Keratinocyte (primary cell): ENCODE measurements around the gene CHCHD6. TPM values are rescaled to one million over a fixed set of nuclear protein-coding genes. Genes with fewer than 3 reads are reported as not detected.

Experiments used
- DNase-seq: peaks from one replicate; pipeline ENCODE4 v3.0.0-alpha.2; 2011; ENCODE audit warnings: low read depth, missing footprints, low spot score
- FAIRE-seq: peaks from 2 replicates; lab custom pipeline; 2011; peaks lifted over from hg19 to GRCh38; lab: Jason Lieb, UNC
- H2AFZ ChIP-seq: 2 replicates; pipeline ENCODE4 v1.6.0; 2012; ENCODE audit warnings: low read length, control low read depth, inconsistent platforms; ENCODE audit not compliant: control insufficient read depth
- H3K27ac ChIP-seq: 2 replicates; pipeline ENCODE4 v1.5.1; 2011; ENCODE audit warnings: low read length; ENCODE audit not compliant: control insufficient read depth, insufficient read depth
- H3K27me3 ChIP-seq: 3 replicates; pipeline ENCODE4 v1.6.0; 2011; ENCODE audit warnings: low read length; ENCODE audit not compliant: control insufficient read depth, insufficient read depth; ENCODE audit errors: extremely low read depth
- H3K36me3 ChIP-seq, 2 experiments: 2 replicates in 1 of 2; 3 replicates in 1 of 2; pipeline ENCODE4 v1.5.1; 2011; ENCODE audit warnings: low read length in 2 of 2, mild to moderate bottlenecking in 1 of 2; ENCODE audit not compliant: control insufficient read depth in 2 of 2, insufficient read depth in 2 of 2; ENCODE audit errors: extremely low read depth in 1 of 2
- H3K4me1 ChIP-seq: 3 replicates; pipeline ENCODE4 v1.5.1; 2011; ENCODE audit warnings: low read length; ENCODE audit not compliant: control insufficient read depth, insufficient read depth; ENCODE audit errors: extremely low read depth
- H3K4me2 ChIP-seq: 3 replicates; pipeline ENCODE4 v1.6.0; 2011; ENCODE audit warnings: low read depth, low read length; ENCODE audit not compliant: control insufficient read depth, insufficient read depth; ENCODE audit errors: extremely low read depth
- H3K4me3 ChIP-seq, 3 experiments: fragments of 200-600 bp in 1 of 3; sonication (generic) in 1 of 3; 2 replicates in 2 of 3; 3 replicates in 1 of 3; pipeline ENCODE4 v1.5.1; 2011 to 2016; ENCODE audit warnings: low read length in 3 of 3, mild to moderate bottlenecking in 3 of 3, control low read depth in 2 of 3, inconsistent platforms in 1 of 3, low read depth in 1 of 3, mixed read lengths in 1 of 3, mixed run types in 1 of 3, moderate library complexity in 1 of 3; ENCODE audit not compliant: control insufficient read depth in 2 of 3, insufficient read depth in 2 of 3; ENCODE audit errors: extremely low read depth in 1 of 3
- H3K79me2 ChIP-seq: 2 replicates; pipeline ENCODE4 v1.6.0; 2012; ENCODE audit warnings: low read length; ENCODE audit not compliant: control insufficient read depth, insufficient read depth
- H3K9ac ChIP-seq: 3 replicates; pipeline ENCODE4 v1.6.0; 2011; ENCODE audit warnings: low read length; ENCODE audit not compliant: control insufficient read depth, insufficient read depth; ENCODE audit errors: extremely low read depth
- H3K9me1 ChIP-seq: 3 replicates; pipeline ENCODE4 v1.6.0; 2011; ENCODE audit warnings: low read length; ENCODE audit not compliant: control insufficient read depth, insufficient read depth; ENCODE audit errors: extremely low read depth
- H3K9me3 ChIP-seq: 2 replicates; pipeline ENCODE4 v1.5.1; 2012; ENCODE audit warnings: low read depth, low read length; ENCODE audit not compliant: control insufficient read depth
- H4K20me1 ChIP-seq: 3 replicates; pipeline ENCODE4 v1.6.0; 2011; ENCODE audit warnings: low read length; ENCODE audit not compliant: control insufficient read depth, insufficient read depth; ENCODE audit errors: extremely low read depth
- EZH2 ChIP-seq: IDR thresholded peaks from one replicate; pipeline ENCODE4 v1.6.1; 2012; ENCODE audit warnings: inconsistent platforms, mild to moderate bottlenecking, low read length, moderate library complexity
- dilution Hi-C: fragments of 300-500 bp; cut with MboI; formaldehyde crosslinking; loops from one replicate; pipeline ENCODE4 v1.7.0; 2020; ENCODE audit warnings: low sequenced_read_pairs; ENCODE audit not compliant: extremely low pct_ligation_motif_present
- polyA plus RNA-seq, 5 experiments: library from polyadenylated mRNA; depleted of rRNA in 3 of 5; stranded (reverse) in 3 of 5; stranded (forward) in 1 of 5; unstranded in 1 of 5; fragments of >200 nt; gene quantifications; 1 replicate in 1 of 5; 2 replicates in 3 of 5; 3 replicates in 1 of 5; pipeline versions ENCODE4 v1.2.1 to v1.2.3, GENCODE V29; 2011 to 2012; ENCODE audit warnings: missing spikeins in 2 of 5, low read depth in 1 of 5, low replicate concordance in 1 of 5
- TF ChIP-seq, protein P1 (sequence below), 3 experiments: IDR thresholded peaks in 1 of 3; conservative IDR thresholded peaks in 1 of 3; optimal IDR thresholded peaks in 1 of 3; 2 replicates in 2 of 3; 3 replicates in 1 of 3; pipeline versions ENCODE3 to v1.5.1; 2011; ENCODE audit warnings: low read length in 3 of 3, mild to moderate bottlenecking in 3 of 3, moderate library complexity in 2 of 3, control low read depth in 1 of 3, inconsistent platforms in 1 of 3; ENCODE audit not compliant: insufficient read depth in 2 of 3; ENCODE audit errors: extremely low read depth in 1 of 3

The CHCHD6 gene
- polyA plus RNA-seq, 1 donor (not counting 4 experiments of a cell fraction or from before 2014, with no cell fraction given): 21.7 TPM

DNA sequence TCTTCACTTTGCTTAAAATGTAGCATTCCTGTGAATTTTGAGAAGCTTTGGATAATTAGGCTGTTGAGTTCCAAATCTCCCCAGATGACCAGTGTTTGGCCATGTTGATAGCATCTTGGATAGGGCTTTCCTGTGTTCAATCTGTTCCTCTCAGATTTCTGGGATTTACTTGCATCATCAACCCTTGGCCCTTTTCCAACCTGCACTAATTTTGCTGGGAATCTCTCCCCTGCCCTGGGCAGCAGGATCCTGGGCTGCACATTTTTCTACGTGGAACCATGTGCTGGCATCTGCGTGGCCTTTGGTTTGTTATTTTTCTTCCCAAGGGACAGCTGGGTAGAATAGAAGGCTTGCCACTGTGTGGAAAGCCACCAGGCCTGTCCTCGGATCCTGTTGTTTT, 203.5 kb downstream of the CHCHD6 start:
- no peak for FAIRE-seq

DNA sequence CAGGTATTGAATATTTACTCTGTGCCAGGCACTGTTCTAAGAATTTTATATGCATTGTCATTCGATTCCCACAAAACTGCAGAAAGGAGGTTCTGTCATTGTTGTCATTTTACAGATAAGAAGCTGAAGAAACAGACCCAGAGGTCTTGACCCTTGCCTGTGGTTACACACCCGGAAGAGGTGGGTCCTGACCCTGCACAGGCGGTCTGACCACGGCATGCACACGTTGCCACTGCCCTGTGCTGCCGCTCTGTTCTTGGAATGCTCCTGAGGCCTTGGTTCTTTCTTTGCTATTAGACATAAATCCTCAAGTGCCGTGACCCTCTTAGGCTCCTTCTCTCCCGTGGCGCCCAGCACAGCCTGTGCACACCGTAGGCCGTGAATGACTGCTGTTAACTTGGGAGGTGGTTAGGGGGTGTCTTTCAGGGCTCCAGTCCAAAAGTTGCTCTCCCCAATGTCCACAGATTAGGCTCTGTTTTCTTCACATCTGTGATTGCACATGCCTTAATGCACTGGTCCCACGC, 204.8 kb downstream of the CHCHD6 start:
- H2AFZ ChIP-seq: no peak overlapping the region
- no peaks in the 10 kb centered on the region for H3K9me3 ChIP-seq
- H3K27ac ChIP-seq: no peak overlapping the region
- DNase-seq (no peak), FAIRE-seq (no peak)
- H3K9ac ChIP-seq: no peak overlapping the region
- H3K27me3 ChIP-seq: no peaks in the 10 kb centered on the region
- H3K9me1 ChIP-seq: no peaks in the 10 kb centered on the region
- no peak overlapping the region for H3K4me2 ChIP-seq
- H3K36me3 ChIP-seq: no peaks in the 10 kb centered on the region
- H4K20me1 ChIP-seq: no peaks in the 10 kb centered on the region
- H3K79me2 ChIP-seq: no peaks in the 10 kb centered on the region
- H3K4me3 ChIP-seq: no peak overlapping the region
- dilution Hi-C loops: no loop called here
- H3K4me1 ChIP-seq: peaks cover 36% of the 10 kb centered on the region
- no peak for TF ChIP-seq EZH2
- TF ChIP-seq, protein P1, sequence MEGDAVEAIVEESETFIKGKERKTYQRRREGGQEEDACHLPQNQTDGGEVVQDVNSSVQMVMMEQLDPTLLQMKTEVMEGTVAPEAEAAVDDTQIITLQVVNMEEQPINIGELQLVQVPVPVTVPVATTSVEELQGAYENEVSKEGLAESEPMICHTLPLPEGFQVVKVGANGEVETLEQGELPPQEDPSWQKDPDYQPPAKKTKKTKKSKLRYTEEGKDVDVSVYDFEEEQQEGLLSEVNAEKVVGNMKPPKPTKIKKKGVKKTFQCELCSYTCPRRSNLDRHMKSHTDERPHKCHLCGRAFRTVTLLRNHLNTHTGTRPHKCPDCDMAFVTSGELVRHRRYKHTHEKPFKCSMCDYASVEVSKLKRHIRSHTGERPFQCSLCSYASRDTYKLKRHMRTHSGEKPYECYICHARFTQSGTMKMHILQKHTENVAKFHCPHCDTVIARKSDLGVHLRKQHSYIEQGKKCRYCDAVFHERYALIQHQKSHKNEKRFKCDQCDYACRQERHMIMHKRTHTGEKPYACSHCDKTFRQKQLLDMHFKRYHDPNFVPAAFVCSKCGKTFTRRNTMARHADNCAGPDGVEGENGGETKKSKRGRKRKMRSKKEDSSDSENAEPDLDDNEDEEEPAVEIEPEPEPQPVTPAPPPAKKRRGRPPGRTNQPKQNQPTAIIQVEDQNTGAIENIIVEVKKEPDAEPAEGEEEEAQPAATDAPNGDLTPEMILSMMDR (optimal IDR thresholded peaks at IDR 0.05 in 1 of 3, IDR thresholded peaks at IDR 0.05 in 1 of 3, conservative IDR thresholded peaks at IDR 0.05 in 1 of 3; ENCODE audit: extremely low read depth in 1 of 3, insufficient read depth in 2 of 3, low read length in 3 of 3): no peak

More for the DNA sequence above, 203.5 kb downstream of the CHCHD6 start:
- Histone ChIP-seq H3K36me3 (no peaks in the 10 kb centered on the region), H3K27me3 (no peaks in the 10 kb centered on the region), H3K27ac (no peak overlapping the region), H4K20me1 (no peaks in the 10 kb centered on the region), H2AFZ (no peak overlapping the region), H3K4me2 (no peak overlapping the region), H3K4me3 (no peak overlapping the region), H3K9me1 (no peaks in the 10 kb centered on the region), H3K9ac (no peak overlapping the region), H3K9me3 (no peaks in the 10 kb centered on the region), H3K4me1 (peaks cover 25% of the 10 kb centered on the region), H3K79me2 (no peaks in the 10 kb centered on the region)
- TF ChIP-seq, protein P1 (optimal IDR thresholded peaks at IDR 0.05 in 1 of 3, IDR thresholded peaks at IDR 0.05 in 1 of 3, conservative IDR thresholded peaks at IDR 0.05 in 1 of 3; ENCODE audit: extremely low read depth in 1 of 3, insufficient read depth in 2 of 3, low read length in 3 of 3): no peak
- no peak for TF ChIP-seq EZH2
- no peak for DNase-seq
- dilution Hi-C loops: no loop called here
